ENCODE data around the gene PTF1A.
"Not testable (repeated sequence)": the region's sequence is repeated elsewhere in the genome, so short reads cannot be mapped to it uniquely, and the experiment has no call there.

Gene PTF1A

GRCh38 chr10:23203369-23204325 is 11.5 kb downstream of the PTF1A start:
- no peak for DNase-seq (ENCODE audit: low spot score)

- DNase-seq (ENCODE audit: low spot score), result no peak
Observed at GRCh38 chr10:23204773-23205172, 12.7 kb downstream of the PTF1A start.

- no peak for DNase-seq (ENCODE audit: low spot score)
Observed at GRCh38 chr10:23205972-23206642, 14.0 kb downstream of the PTF1A start.

DNA sequence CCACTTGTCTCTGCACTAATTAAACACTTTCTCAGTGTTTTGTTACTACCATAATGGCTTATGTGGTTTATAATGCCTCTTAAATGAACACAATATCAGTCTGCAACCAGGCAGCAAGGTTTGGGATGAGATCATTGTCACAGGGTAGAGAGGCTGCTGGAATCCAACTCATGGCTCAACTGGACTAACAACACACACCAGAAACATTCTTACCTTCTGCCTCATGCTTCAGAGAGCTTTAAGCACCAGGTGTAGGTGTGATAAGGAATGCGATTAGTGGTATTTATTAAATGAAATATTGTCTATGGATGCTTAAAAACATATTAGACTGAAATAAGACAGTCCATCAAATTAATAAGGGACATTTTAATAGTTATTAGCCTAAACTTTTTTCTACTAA is 25.4 kb downstream of the PTF1A start:
- no peak for DNase-seq (ENCODE audit: low spot score)

GRCh38 chr10:23230582-23230981 is 38.5 kb downstream of the PTF1A start:
- no peak for DNase-seq (ENCODE audit: low spot score)

- no peak for DNase-seq (ENCODE audit: low spot score)
Observed at GRCh38 chr10:23238015-23238414, 45.9 kb downstream of the PTF1A start.

- DNase-seq (ENCODE audit: low spot score), result not testable (repeated sequence)
Observed at GRCh38 chr10:23241779-23242178, 49.7 kb downstream of the PTF1A start.

All from LoVo (cell line).